ENCODE data around the gene LRGUK. TPM values are rescaled to one million over a fixed set of nuclear protein-coding genes. Genes with fewer than 3 reads are reported as not detected.

LRGUK gene
- total RNA-seq, 1 experiment from 2014 or later, result 1.5 TPM

DNA sequence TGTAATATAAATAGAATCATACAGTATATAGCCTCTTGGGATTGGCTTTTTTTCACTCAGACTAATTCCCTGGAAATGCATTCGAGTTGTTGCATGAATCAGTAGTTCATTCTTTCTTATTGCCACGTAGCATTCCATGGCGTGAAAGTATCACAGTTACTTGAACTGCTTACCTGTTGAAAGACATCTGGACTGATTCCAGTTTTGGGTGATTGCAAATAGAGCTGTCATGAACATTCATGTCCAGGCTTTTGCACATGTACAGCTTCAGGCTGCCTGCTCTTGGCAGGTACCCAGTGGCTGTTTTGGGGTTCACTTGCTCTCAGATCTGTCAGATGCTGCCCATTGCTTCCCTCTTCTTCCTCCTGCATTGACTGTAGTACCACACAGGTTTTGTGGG lies 54.9 kb downstream of the LRGUK start:
- no peak overlapping the region for H3T11ph ChIP-seq (ENCODE audit: low read length)
- no peaks in the 10 kb centered on the region for H3K36me3 Mint-ChIP-seq (ENCODE audit: insufficient read depth in 1 of 3, low read depth in 3 of 3)
- no peaks in the 10 kb centered on the region for H4K20me1 ChIP-seq (ENCODE audit: control insufficient read depth, insufficient read depth, insufficient read length)
- H3K4me2 ChIP-seq (ENCODE audit: insufficient read depth, insufficient read length, low read length), result no peak overlapping the region
- H3K27ac ChIP-seq (ENCODE audit: insufficient read length, low read depth, low read length), result no peak overlapping the region
- H3K79me1 ChIP-seq (ENCODE audit: insufficient read depth, low read depth, low read length, poor library complexity, severe bottlenecking), result no peaks in the 10 kb centered on the region
- H2AFZ ChIP-seq (ENCODE audit: low read length), result no peak overlapping the region
- no peaks in the 10 kb centered on the region for H3K27me3 Mint-ChIP-seq (ENCODE audit: low read depth)
- no peak for DNase-seq
- peak overlapping the region; percentile 49 for H3K23ac ChIP-seq (ENCODE audit: insufficient read length, low read depth, low read length)
- no CpG with 5 or more reads among the region's 3 CpGs for WGBS (ENCODE audit: extremely low coverage, insufficient read length, low lambda C conversion rate)
- H4K91ac ChIP-seq (ENCODE audit: insufficient read length, low read depth, low read length), result no peak overlapping the region
- H2BK15ac ChIP-seq (ENCODE audit: low read depth, low read length), result no peak overlapping the region
- no peak overlapping the region for H2BK20ac ChIP-seq (ENCODE audit: low read depth, low read length, poor library complexity, severe bottlenecking)
- H3K9me3 ChIP-seq (ENCODE audit: control insufficient read depth, low read depth, low read length), result no peaks in the 10 kb centered on the region
- no peak overlapping the region for H4K5ac ChIP-seq (ENCODE audit: insufficient read length, low read depth, low read length)
- no peaks in the 10 kb centered on the region for H3K27me3 ChIP-seq (ENCODE audit: insufficient read depth, low read length)
- no peaks in the 10 kb centered on the region for H3K4me1 Mint-ChIP-seq
- no peaks in the 10 kb centered on the region for H3K9me3 Mint-ChIP-seq
- no peak overlapping the region for H2BK5ac ChIP-seq (ENCODE audit: insufficient read length, low read length)
- H3K27ac Mint-ChIP-seq, result no peak overlapping the region
- no peak overlapping the region for H2BK120ac ChIP-seq (ENCODE audit: low read depth, low read length, poor library complexity, severe bottlenecking)
- H3K79me2 ChIP-seq (ENCODE audit: insufficient read depth, low read length), result no peaks in the 10 kb centered on the region
- no peak overlapping the region for H3K9ac ChIP-seq (ENCODE audit: extremely low read depth, insufficient read length, low read length)
- no peaks in the 10 kb centered on the region for H3K4me1 ChIP-seq (ENCODE audit: insufficient read depth, low read length)
- H2AK5ac ChIP-seq (ENCODE audit: insufficient read length, low read length), result no peak overlapping the region
- TF ChIP-seq, protein P1, sequence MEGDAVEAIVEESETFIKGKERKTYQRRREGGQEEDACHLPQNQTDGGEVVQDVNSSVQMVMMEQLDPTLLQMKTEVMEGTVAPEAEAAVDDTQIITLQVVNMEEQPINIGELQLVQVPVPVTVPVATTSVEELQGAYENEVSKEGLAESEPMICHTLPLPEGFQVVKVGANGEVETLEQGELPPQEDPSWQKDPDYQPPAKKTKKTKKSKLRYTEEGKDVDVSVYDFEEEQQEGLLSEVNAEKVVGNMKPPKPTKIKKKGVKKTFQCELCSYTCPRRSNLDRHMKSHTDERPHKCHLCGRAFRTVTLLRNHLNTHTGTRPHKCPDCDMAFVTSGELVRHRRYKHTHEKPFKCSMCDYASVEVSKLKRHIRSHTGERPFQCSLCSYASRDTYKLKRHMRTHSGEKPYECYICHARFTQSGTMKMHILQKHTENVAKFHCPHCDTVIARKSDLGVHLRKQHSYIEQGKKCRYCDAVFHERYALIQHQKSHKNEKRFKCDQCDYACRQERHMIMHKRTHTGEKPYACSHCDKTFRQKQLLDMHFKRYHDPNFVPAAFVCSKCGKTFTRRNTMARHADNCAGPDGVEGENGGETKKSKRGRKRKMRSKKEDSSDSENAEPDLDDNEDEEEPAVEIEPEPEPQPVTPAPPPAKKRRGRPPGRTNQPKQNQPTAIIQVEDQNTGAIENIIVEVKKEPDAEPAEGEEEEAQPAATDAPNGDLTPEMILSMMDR (conservative IDR thresholded peaks at IDR 0.05), result no peak
- H3K14ac ChIP-seq (ENCODE audit: insufficient read depth, low read length), result no peak overlapping the region
- H3K4me3 Mint-ChIP-seq, result no peak overlapping the region
- H3K23me2 ChIP-seq (ENCODE audit: insufficient read length, low read depth, low read length, poor library complexity, severe bottlenecking), result peaks cover 3% of the 10 kb centered on the region
- H4K8ac ChIP-seq (replicated peaks; ENCODE audit: insufficient read length, low read depth, low read length), result no peak overlapping the region
- H3K18ac ChIP-seq (ENCODE audit: insufficient read length, low read depth, low read length), result no peak overlapping the region
- H2BK12ac ChIP-seq (ENCODE audit: insufficient read length, low read depth, low read length), result no peak overlapping the region
- no peak overlapping the region for H3K4ac ChIP-seq (ENCODE audit: low read depth, low read length)
- H3K56ac ChIP-seq (ENCODE audit: insufficient read length, low read depth, low read length), result no peak overlapping the region
